MCF 10A (cell line): ENCODE measurements around the gene KRT74. TPM values are rescaled to one million over a fixed set of nuclear protein-coding genes. Genes with fewer than 3 reads are reported as not detected.

ENCODE experiments used
- BruUV-seq: library from RNA; stranded (reverse); fragments of 400-500 nt; replicated peaks from 2 replicates; lab custom pipeline; 2021; lab: Mats Ljungman, UMichigan
- CTCF ChIA-PET: fragments of 300-600 bp; sonication (Branson Sonifier 250); formaldehyde crosslinking; extraction: SDS; loops from one replicate; lab custom pipeline; 2021; ENCODE audit warnings: antibody characterized with exemption, inconsistent platforms; lab: Yijun Ruan, JAX
- POLR2A ChIA-PET: fragments of 300-600, 350-650 bp; sonication (Branson Sonifier 250); formaldehyde crosslinking; extraction: SDS; loops from one replicate; lab custom pipeline; 2020; ENCODE audit warnings: antibody characterized with exemption, inconsistent platforms; lab: Yijun Ruan, JAX
- DNase-seq: peaks from one replicate; pipeline ENCODE4 v3.0.0-alpha.2; 2018; ENCODE audit not compliant: unreplicated experiment
- H3K27ac Mint-ChIP-seq: one replicate; pipeline ENCODE4 v1.8.0; 2022; ENCODE audit warnings: mild to moderate bottlenecking, low read depth, mixed read lengths; ENCODE audit not compliant: unreplicated experiment
- H3K27me3 Mint-ChIP-seq: one replicate; pipeline ENCODE4 v1.8.0; 2022; ENCODE audit warnings: mixed read lengths; ENCODE audit not compliant: insufficient read depth, unreplicated experiment
- H3K36me3 Mint-ChIP-seq: one replicate; pipeline ENCODE4 v1.8.0; 2022; ENCODE audit warnings: mild to moderate bottlenecking, moderate library complexity, mixed read lengths; ENCODE audit not compliant: insufficient read depth, unreplicated experiment
- H3K4me1 Mint-ChIP-seq: one replicate; pipeline ENCODE4 v1.8.0; 2022; ENCODE audit warnings: mixed read lengths; ENCODE audit not compliant: insufficient read depth, unreplicated experiment
- H3K4me3 Mint-ChIP-seq: one replicate; pipeline ENCODE4 v1.8.0; 2022; ENCODE audit warnings: mild to moderate bottlenecking, moderate library complexity, mixed read lengths; ENCODE audit not compliant: unreplicated experiment
- H3K9me3 Mint-ChIP-seq: one replicate; pipeline ENCODE4 v1.8.0; 2022; ENCODE audit warnings: mixed read lengths; ENCODE audit not compliant: unreplicated experiment
- CTCF ChIP-seq: fragments of 200-600 bp; IDR thresholded peaks from one replicate; pipeline ENCODE4 v1.8.0; 2022; ENCODE audit warnings: antibody characterized with exemption, mild to moderate bottlenecking; ENCODE audit not compliant: unreplicated experiment
- intact Hi-C: fragments of 100-400 bp; cut with micrococcal nuclease; formaldehyde crosslinking; loops from 2 replicates; pipeline ENCODE4 v1.14.1; 2022
- total RNA-seq: library from RNA; stranded (reverse); gene quantifications from 2 replicates; pipeline ENCODE4 v1.2.3, GENCODE V29; 2022

Gene KRT74
- total RNA-seq, 1 experiment from 2014 or later = not detected

GRCh38 chr12:52611080-52611468 is 37.4 kb upstream of the KRT74 start:
- Mint-ChIP-seq H3K27ac (no peak overlapping the region), H3K4me1 (no peaks in the 10 kb centered on the region), H3K4me3 (no peak overlapping the region), H3K9me3 (no peaks in the 10 kb centered on the region), H3K27me3 (peaks cover 63% of the 10 kb centered on the region), H3K36me3 (no peaks in the 10 kb centered on the region)
- intact Hi-C loops = no loop called here
- DNase-seq = no peak
- POLR2A ChIA-PET = interaction anchor here (0.6 kb wide), 1 partner anchor 20 kb away, joined by 3 read pairs; no protein-coding TSS in a partner anchor
- BruUV-seq = no TSS peak
- no peak for TF ChIP-seq CTCF
- CTCF ChIA-PET = interaction anchor here (0.7 kb wide), 1 partner anchor 183 kb away, joined by 3 read pairs; no protein-coding TSS in a partner anchor

GRCh38 chr12:52608826-52609630 is 35.4 kb upstream of the KRT74 start:
- H3K4me1 Mint-ChIP-seq = no peaks in the 10 kb centered on the region
- BruUV-seq = no TSS peak
- H3K9me3 Mint-ChIP-seq = no peaks in the 10 kb centered on the region
- DNase-seq = no peak
- H3K27me3 Mint-ChIP-seq = peaks cover 64% of the 10 kb centered on the region
- CTCF ChIA-PET = interaction anchor here (0.5 to 1.1 kb wide), 3 partner anchors 64 to 331 kb away, joined by 3 read pairs; no protein-coding TSS in a partner anchor
- intact Hi-C loops = no loop called here
- TF ChIP-seq CTCF = no peak
- no peaks in the 10 kb centered on the region for H3K36me3 Mint-ChIP-seq
- POLR2A ChIA-PET = interaction anchor here (0.8 kb wide), 1 partner anchor 112 kb away, joined by 3 read pairs; no protein-coding TSS in a partner anchor
- H3K27ac Mint-ChIP-seq = no peak overlapping the region
- H3K4me3 Mint-ChIP-seq = no peak overlapping the region

GRCh38 chr12:52608161-52608560 is 34.5 kb upstream of the KRT74 start:
- no peaks in the 10 kb centered on the region for H3K9me3 Mint-ChIP-seq
- no peak overlapping the region for H3K27ac Mint-ChIP-seq
- intact Hi-C loops = no loop called here
- no peak for DNase-seq
- BruUV-seq = no TSS peak
- H3K4me3 Mint-ChIP-seq = no peak overlapping the region
- H3K36me3 Mint-ChIP-seq = no peaks in the 10 kb centered on the region
- ChIA-PET POLR2A (no interaction called here), CTCF (interaction anchor here (1.1 kb wide), 1 partner anchor 217 kb away, joined by 3 read pairs; no protein-coding TSS in a partner anchor)
- no peak for TF ChIP-seq CTCF
- peaks cover 64% of the 10 kb centered on the region for H3K27me3 Mint-ChIP-seq
- H3K4me1 Mint-ChIP-seq = no peaks in the 10 kb centered on the region

- Mint-ChIP-seq H3K9me3 (no peaks in the 10 kb centered on the region), H3K27me3 (peaks cover 64% of the 10 kb centered on the region), H3K36me3 (no peaks in the 10 kb centered on the region), H3K4me1 (no peaks in the 10 kb centered on the region), H3K27ac (no peak overlapping the region), H3K4me3 (no peak overlapping the region)
- no peak for DNase-seq
- no TSS peak for BruUV-seq
- TF ChIP-seq CTCF = no peak
- CTCF ChIA-PET = no interaction called here
- POLR2A ChIA-PET = no interaction called here
- intact Hi-C loops = no loop called here
Measured at GRCh38 chr12:52607314-52607713, 33.7 kb upstream of the KRT74 start.
